HCT116 (cell line): Measurements from ENCODE around the gene GNA15.

Source experiments
- CEBPB ChIP-seq: IDR thresholded peaks from 2 replicates; pipeline ENCODE4 v1.6.1; 2012; ENCODE audit warnings: low read depth
- CTCF ChIP-seq, 3 experiments: fragments of 200-600 bp in 1 of 3; sonication (generic) in 1 of 3; IDR thresholded peaks in 2 of 3; conservative IDR thresholded peaks in 1 of 3; 2 replicates each; pipeline ENCODE4 v1.5.1; 2012 to 2017; ENCODE audit warnings: low read depth in 2 of 3, low read length in 2 of 3, antibody characterized with exemption in 1 of 3, borderline replicate concordance in 1 of 3, control low read depth in 1 of 3, mild to moderate bottlenecking in 1 of 3, mixed read lengths in 1 of 3, mixed run types in 1 of 3, moderate library complexity in 1 of 3; ENCODE audit not compliant: insufficient read depth in 1 of 3
- EZH2phosphoT487 ChIP-seq: fragments of 200-600 bp; IDR thresholded peaks from 2 replicates; pipeline ENCODE4 v1.6.1; 2018; ENCODE audit warnings: antibody characterized with exemption, borderline replicate concordance
- MAX ChIP-seq: IDR thresholded peaks from 2 replicates; pipeline ENCODE4 v1.6.1; 2012
- POLR2A ChIP-seq: IDR thresholded peaks from 2 replicates; pipeline ENCODE4 v1.7.0; 2011; ENCODE audit warnings: borderline replicate concordance; ENCODE audit not compliant: insufficient read depth, insufficient read length; ENCODE audit errors: extremely low read depth
- ZNF274 ChIP-seq: fragments of 200-500 bp; sonication (Bioruptor generic); IDR thresholded peaks from 2 replicates; pipeline ENCODE4 v1.6.1; 2014; ENCODE audit warnings: mild to moderate bottlenecking, low read depth, low read length, inconsistent platforms
- TF ChIP-seq, protein P1 (sequence below): IDR thresholded peaks from 2 replicates; pipeline ENCODE4 v1.6.1; 2012; ENCODE audit warnings: low read depth

DNA sequence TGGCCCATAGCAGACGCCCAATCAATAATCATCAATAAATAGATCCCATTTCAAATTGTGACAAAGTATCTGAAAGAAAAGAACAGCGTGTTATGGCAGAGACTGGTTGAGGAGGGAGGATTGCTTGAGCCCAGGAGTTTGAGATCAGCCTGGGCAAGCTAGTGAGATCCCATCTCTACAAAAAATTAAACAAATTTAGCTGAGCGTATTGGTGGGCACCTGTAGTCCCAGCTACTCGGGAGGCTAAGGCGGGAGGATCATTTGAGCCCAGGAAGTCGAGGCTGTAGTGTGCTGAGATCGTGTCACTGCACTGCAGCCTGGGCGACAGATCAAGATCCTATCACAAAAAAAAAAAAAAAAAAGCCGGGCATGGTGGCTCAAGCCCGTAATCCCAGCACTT lies 48.1 kb upstream of the GNA15 start:
- no peak for TF ChIP-seq CTCF (IDR thresholded peaks at IDR 0.05 in 2 of 3, conservative IDR thresholded peaks at IDR 0.05 in 1 of 3; ENCODE audit: borderline replicate concordance in 1 of 3, insufficient read depth in 1 of 3, low read depth in 2 of 3, low read length in 2 of 3)
- TF ChIP-seq ZNF274 = no peak
- TF ChIP-seq MAX = no peak
- TF ChIP-seq, protein P1, sequence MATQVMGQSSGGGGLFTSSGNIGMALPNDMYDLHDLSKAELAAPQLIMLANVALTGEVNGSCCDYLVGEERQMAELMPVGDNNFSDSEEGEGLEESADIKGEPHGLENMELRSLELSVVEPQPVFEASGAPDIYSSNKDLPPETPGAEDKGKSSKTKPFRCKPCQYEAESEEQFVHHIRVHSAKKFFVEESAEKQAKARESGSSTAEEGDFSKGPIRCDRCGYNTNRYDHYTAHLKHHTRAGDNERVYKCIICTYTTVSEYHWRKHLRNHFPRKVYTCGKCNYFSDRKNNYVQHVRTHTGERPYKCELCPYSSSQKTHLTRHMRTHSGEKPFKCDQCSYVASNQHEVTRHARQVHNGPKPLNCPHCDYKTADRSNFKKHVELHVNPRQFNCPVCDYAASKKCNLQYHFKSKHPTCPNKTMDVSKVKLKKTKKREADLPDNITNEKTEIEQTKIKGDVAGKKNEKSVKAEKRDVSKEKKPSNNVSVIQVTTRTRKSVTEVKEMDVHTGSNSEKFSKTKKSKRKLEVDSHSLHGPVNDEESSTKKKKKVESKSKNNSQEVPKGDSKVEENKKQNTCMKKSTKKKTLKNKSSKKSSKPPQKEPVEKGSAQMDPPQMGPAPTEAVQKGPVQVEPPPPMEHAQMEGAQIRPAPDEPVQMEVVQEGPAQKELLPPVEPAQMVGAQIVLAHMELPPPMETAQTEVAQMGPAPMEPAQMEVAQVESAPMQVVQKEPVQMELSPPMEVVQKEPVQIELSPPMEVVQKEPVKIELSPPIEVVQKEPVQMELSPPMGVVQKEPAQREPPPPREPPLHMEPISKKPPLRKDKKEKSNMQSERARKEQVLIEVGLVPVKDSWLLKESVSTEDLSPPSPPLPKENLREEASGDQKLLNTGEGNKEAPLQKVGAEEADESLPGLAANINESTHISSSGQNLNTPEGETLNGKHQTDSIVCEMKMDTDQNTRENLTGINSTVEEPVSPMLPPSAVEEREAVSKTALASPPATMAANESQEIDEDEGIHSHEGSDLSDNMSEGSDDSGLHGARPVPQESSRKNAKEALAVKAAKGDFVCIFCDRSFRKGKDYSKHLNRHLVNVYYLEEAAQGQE = no peak
- no peak for TF ChIP-seq EZH2phosphoT487
- no peak for TF ChIP-seq CEBPB
- no peak for TF ChIP-seq POLR2A
